HG03280 (cell line): ENCODE results near the gene VWA1.
"Not testable (repeated sequence)": the region's sequence is repeated elsewhere in the genome, so short reads cannot be mapped to it uniquely, and the experiment has no call there.

Source experiments
- ATAC-seq: cut with Tn5 transposase; IDR thresholded peaks from one replicate; pipeline ENCODE4 v1.9.1; 2021; ENCODE audit warnings: mild to moderate bottlenecking, moderate library complexity; ENCODE audit not compliant: unreplicated experiment

VWA1 gene

GRCh38 chr1:1480488-1480867, 45.0 kb downstream of the VWA1 start:
- ATAC-seq: not testable (repeated sequence)

GRCh38 chr1:1481811-1482210, 46.3 kb downstream of the VWA1 start:
- not testable (repeated sequence) for ATAC-seq

- ATAC-seq: no peak
These were observed 47.4 kb downstream of the VWA1 start for GRCh38 chr1:1482856-1483255.

GRCh38 chr1:1483714-1484113, 48.2 kb downstream of the VWA1 start:
- no peak for ATAC-seq

GRCh38 chr1:1484976-1485750, 49.7 kb downstream of the VWA1 start:
- not testable (repeated sequence) for ATAC-seq

- not testable (repeated sequence) for ATAC-seq
These were observed 50.3 kb downstream of the VWA1 start for GRCh38 chr1:1485755-1486317.

- no peak for ATAC-seq
These were observed 52.2 kb downstream of the VWA1 start for GRCh38 chr1:1487701-1488100.

- no peak for ATAC-seq
These were observed 53.7 kb downstream of the VWA1 start for GRCh38 chr1:1489231-1489630.

- ATAC-seq: no peak
These were observed 54.4 kb downstream of the VWA1 start for GRCh38 chr1:1489861-1490260.

GRCh38 chr1:1490633-1491230, 55.2 kb downstream of the VWA1 start:
- ATAC-seq: no peak

- no peak for ATAC-seq
These were observed 56.1 kb downstream of the VWA1 start for GRCh38 chr1:1491601-1492000.
